Dendritic cell treated with granulocyte-macrophage colony-stimulating factor and Interleukin-4, amounts not matched to agents 40 ng/mL and 50 ng/mL, for 4 days (primary cell): ENCODE results near the gene FCMR.

Experiments used
- H3K27ac Mint-ChIP-seq: one replicate; pipeline ENCODE4 v1.8.0; 2022; ENCODE audit warnings: mild to moderate bottlenecking, mixed read lengths
- H3K27me3 Mint-ChIP-seq: one replicate; pipeline ENCODE4 v1.8.0; 2022; ENCODE audit warnings: mild to moderate bottlenecking, mixed read lengths
- H3K36me3 Mint-ChIP-seq: one replicate; pipeline ENCODE4 v1.8.0; 2022; ENCODE audit warnings: low read depth, mixed read lengths
- H3K4me1 Mint-ChIP-seq: one replicate; pipeline ENCODE4 v1.8.0; 2022; ENCODE audit warnings: low read depth, mixed read lengths
- H3K4me3 Mint-ChIP-seq: one replicate; pipeline ENCODE4 v1.8.0; 2022; ENCODE audit warnings: mild to moderate bottlenecking, moderate library complexity, mixed read lengths
- H3K9me3 Mint-ChIP-seq: one replicate; pipeline ENCODE4 v1.8.0; 2022; ENCODE audit warnings: mixed read lengths
- intact Hi-C: fragments of 100-400 bp; cut with micrococcal nuclease; formaldehyde crosslinking; loops from one replicate; pipeline ENCODE4 v1.15.0; 2022

Gene FCMR

GRCh38 chr1:206875752-206876377 lies 45.9 kb downstream of the FCMR start:
- Mint-ChIP-seq H3K4me3 (no peak overlapping the region), H3K27me3 (peaks cover 8% of the 10 kb centered on the region), H3K4me1 (no peaks in the 10 kb centered on the region), H3K9me3 (peaks cover 27% of the 10 kb centered on the region), H3K36me3 (no peaks in the 10 kb centered on the region), H3K27ac (no peak overlapping the region)
- intact Hi-C loops, result no loop called here

GRCh38 chr1:206873603-206874188 lies 48.0 kb downstream of the FCMR start:
- Mint-ChIP-seq H3K27ac (no peak overlapping the region), H3K4me3 (no peak overlapping the region), H3K9me3 (peaks cover 18% of the 10 kb centered on the region), H3K4me1 (no peaks in the 10 kb centered on the region), H3K36me3 (no peaks in the 10 kb centered on the region), H3K27me3 (peaks cover 16% of the 10 kb centered on the region)
- intact Hi-C loops, result no loop called here

DNA sequence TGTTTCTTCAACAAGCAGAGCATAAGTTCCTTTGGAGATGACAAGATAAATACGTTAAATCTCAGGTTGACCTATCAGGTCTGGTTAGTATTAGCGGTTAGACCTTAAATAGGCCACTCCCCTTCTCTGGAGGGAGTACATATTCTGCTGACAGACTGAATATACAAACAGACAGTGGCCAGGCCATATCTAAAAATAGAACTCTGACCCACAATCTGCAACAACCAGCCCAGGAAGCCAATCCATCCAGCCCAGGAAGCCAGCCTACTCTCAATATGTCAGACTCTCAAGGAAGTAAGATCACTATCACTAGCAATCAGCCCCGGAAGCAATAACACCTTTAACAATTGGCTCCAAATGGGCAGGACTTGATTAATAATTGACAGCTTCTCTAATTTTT lies 49.6 kb downstream of the FCMR start:
- H3K4me3 Mint-ChIP-seq, result no peak overlapping the region
- intact Hi-C loops, result no loop called here
- no peaks in the 10 kb centered on the region for H3K36me3 Mint-ChIP-seq
- H3K9me3 Mint-ChIP-seq, result peaks cover 9% of the 10 kb centered on the region
- no peak overlapping the region for H3K27ac Mint-ChIP-seq
- peaks cover 27% of the 10 kb centered on the region for H3K27me3 Mint-ChIP-seq
- no peaks in the 10 kb centered on the region for H3K4me1 Mint-ChIP-seq

- Mint-ChIP-seq H3K36me3 (no peaks in the 10 kb centered on the region), H3K9me3 (no peaks in the 10 kb centered on the region), H3K27ac (no peak overlapping the region), H3K27me3 (peaks cover 40% of the 10 kb centered on the region), H3K4me3 (no peak overlapping the region), H3K4me1 (no peaks in the 10 kb centered on the region)
- intact Hi-C loops, result no loop called here
Observed at GRCh38 chr1:206868264-206868663, 53.5 kb downstream of the FCMR start.

DNA sequence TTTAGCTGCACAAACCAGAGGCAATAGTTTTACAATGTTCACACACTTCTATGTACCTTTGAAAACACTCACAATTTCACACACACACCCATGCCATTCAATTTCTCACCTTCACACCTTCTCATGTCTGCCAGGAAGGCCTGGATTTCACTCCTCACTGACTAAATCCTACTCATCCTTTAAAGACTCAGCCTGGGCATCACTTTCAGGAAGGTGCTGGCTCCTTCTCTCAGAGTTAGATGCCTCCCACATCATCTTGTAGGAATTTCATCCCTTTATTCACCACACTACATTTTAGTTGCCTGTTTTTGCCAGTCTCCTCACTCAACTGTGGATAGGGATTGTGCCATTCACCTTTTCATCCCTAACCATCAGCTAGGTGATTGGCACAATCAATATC lies 54.0 kb downstream of the FCMR start:
- no peaks in the 10 kb centered on the region for H3K4me1 Mint-ChIP-seq
- no peaks in the 10 kb centered on the region for H3K36me3 Mint-ChIP-seq
- intact Hi-C loops, result no loop called here
- no peak overlapping the region for H3K4me3 Mint-ChIP-seq
- H3K27me3 Mint-ChIP-seq, result peaks cover 46% of the 10 kb centered on the region
- H3K9me3 Mint-ChIP-seq, result no peaks in the 10 kb centered on the region
- no peak overlapping the region for H3K27ac Mint-ChIP-seq

DNA sequence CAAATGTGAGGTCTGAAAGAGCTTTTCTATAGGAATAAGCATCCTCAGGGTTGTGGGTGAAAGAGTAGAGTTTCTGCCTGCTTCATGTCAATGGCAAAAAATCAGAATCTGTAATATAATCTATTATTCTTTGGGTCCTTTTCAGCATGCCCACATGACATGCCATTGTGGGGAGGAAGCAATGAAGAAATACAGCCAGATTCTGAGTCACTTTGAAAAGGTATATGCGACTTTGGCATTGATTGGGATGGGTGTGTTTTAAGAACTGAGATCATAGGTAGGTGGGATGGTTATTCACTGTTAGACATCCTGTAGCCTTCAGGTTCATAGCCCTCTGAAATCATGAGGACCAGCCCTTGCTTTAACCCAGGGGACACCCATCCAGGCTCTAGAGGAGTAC lies 54.5 kb downstream of the FCMR start:
- Mint-ChIP-seq H3K4me3 (no peak overlapping the region), H3K27me3 (peaks cover 46% of the 10 kb centered on the region), H3K27ac (no peak overlapping the region), H3K36me3 (no peaks in the 10 kb centered on the region), H3K4me1 (no peaks in the 10 kb centered on the region), H3K9me3 (no peaks in the 10 kb centered on the region)
- intact Hi-C loops, result no loop called here

- Mint-ChIP-seq H3K4me3 (no peak overlapping the region), H3K4me1 (no peaks in the 10 kb centered on the region), H3K36me3 (no peaks in the 10 kb centered on the region), H3K27me3 (peaks cover 56% of the 10 kb centered on the region), H3K27ac (no peak overlapping the region), H3K9me3 (no peaks in the 10 kb centered on the region)
- intact Hi-C loops, result no loop called here
Observed at GRCh38 chr1:206866062-206866461, 55.7 kb downstream of the FCMR start.

GRCh38 chr1:206864939-206865671 lies 56.6 kb downstream of the FCMR start, which contains the start of gene IL20:
TSS of gene IL20 (plus strand) at chr1:206865623. CDS start at chr1:206865853, 230 bp downstream.
- Mint-ChIP-seq H3K27ac (no peak within 1 kb of the TSS), H3K9me3 (no peaks in the 10 kb centered on the region), H3K4me3 (no peak within 1 kb of the TSS), H3K36me3 (no peaks in the 10 kb centered on the region), H3K27me3 (peaks cover 52% of the 10 kb centered on the region), H3K4me1 (peaks cover 2% of the 10 kb centered on the region)
- intact Hi-C loops, result loop anchor here (1.0 to 2.0 kb wide), 2 partner anchors 48 to 117 kb away; no protein-coding TSS in a partner anchor

GRCh38 chr1:206863266-206863665 lies 58.5 kb downstream of the FCMR start:
- intact Hi-C loops, result no loop called here
- Mint-ChIP-seq H3K4me1 (peaks cover 20% of the 10 kb centered on the region), H3K27ac (no peak overlapping the region), H3K36me3 (no peaks in the 10 kb centered on the region), H3K9me3 (no peaks in the 10 kb centered on the region), H3K27me3 (peaks cover 46% of the 10 kb centered on the region), H3K4me3 (no peak overlapping the region)

- intact Hi-C loops, result no loop called here
- Mint-ChIP-seq H3K9me3 (no peaks in the 10 kb centered on the region), H3K27me3 (peaks cover 18% of the 10 kb centered on the region), H3K36me3 (no peaks in the 10 kb centered on the region), H3K4me1 (peaks cover 47% of the 10 kb centered on the region), H3K4me3 (no peak overlapping the region), H3K27ac (no peak overlapping the region)
Observed at GRCh38 chr1:206860165-206860564, 61.6 kb downstream of the FCMR start.

GRCh38 chr1:206859082-206859521 lies 62.6 kb downstream of the FCMR start:
- Mint-ChIP-seq H3K27ac (peak overlapping the region; percentile 63), H3K4me1 (peaks cover 56% of the 10 kb centered on the region), H3K27me3 (peaks cover 16% of the 10 kb centered on the region), H3K36me3 (no peaks in the 10 kb centered on the region), H3K9me3 (no peaks in the 10 kb centered on the region), H3K4me3 (no peak overlapping the region)
- intact Hi-C loops, result loop anchor here (5.0 kb wide), 1 partner anchor 37 kb away; no protein-coding TSS in a partner anchor

- H3K4me1 Mint-ChIP-seq, result peaks cover 56% of the 10 kb centered on the region
- H3K27me3 Mint-ChIP-seq, result peaks cover 9% of the 10 kb centered on the region
- H3K4me3 Mint-ChIP-seq, result no peak overlapping the region
- H3K27ac Mint-ChIP-seq, result peak overlapping the region; percentile 89
- no peaks in the 10 kb centered on the region for H3K36me3 Mint-ChIP-seq
- intact Hi-C loops, result loop anchor here (5.0 kb wide), 1 partner anchor 35 kb away; no protein-coding TSS in a partner anchor
- peaks cover 6% of the 10 kb centered on the region for H3K9me3 Mint-ChIP-seq
Observed at GRCh38 chr1:206856674-206857464, 64.9 kb downstream of the FCMR start.

GRCh38 chr1:206855859-206856258 lies 65.9 kb downstream of the FCMR start:
- Mint-ChIP-seq H3K4me1 (peaks cover 66% of the 10 kb centered on the region), H3K27me3 (no peaks in the 10 kb centered on the region), H3K9me3 (peaks cover 9% of the 10 kb centered on the region), H3K27ac (peak overlapping the region; percentile 89), H3K36me3 (no peaks in the 10 kb centered on the region), H3K4me3 (no peak overlapping the region)
- intact Hi-C loops, result loop anchor here (5.0 kb wide), 1 partner anchor 34 kb away; no protein-coding TSS in a partner anchor
